HG02973 (cell line): ENCODE measurements around the gene HSD17B2.
"Not testable (repeated sequence)": the region's sequence is repeated elsewhere in the genome, so short reads cannot be mapped to it uniquely, and the experiment has no call there.

Experiments used
- ATAC-seq: cut with Tn5 transposase; IDR thresholded peaks from one replicate; pipeline ENCODE4 v1.9.1; 2021; ENCODE audit warnings: moderate library complexity; ENCODE audit not compliant: unreplicated experiment

HSD17B2 gene

DNA sequence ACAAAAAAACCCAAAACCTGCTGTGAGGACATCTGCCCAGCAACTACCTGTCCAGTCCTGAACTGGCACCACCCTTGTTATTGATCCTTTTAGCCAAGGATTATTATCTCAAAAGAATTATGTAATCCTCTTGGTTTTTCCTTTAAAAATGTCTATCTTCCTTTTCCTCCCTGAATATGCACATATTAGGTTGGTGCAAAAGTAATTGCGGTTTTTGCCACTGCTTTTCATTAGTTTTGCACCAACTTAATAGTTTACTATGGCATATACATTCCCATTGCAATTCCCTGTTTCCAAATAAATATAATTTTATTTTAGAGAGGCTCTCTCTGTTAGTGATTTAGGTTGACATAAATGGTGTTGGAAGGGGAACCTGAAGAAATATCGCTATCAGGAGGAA, 83.7 kb downstream of the HSD17B2 start:
- no peak for ATAC-seq

DNA sequence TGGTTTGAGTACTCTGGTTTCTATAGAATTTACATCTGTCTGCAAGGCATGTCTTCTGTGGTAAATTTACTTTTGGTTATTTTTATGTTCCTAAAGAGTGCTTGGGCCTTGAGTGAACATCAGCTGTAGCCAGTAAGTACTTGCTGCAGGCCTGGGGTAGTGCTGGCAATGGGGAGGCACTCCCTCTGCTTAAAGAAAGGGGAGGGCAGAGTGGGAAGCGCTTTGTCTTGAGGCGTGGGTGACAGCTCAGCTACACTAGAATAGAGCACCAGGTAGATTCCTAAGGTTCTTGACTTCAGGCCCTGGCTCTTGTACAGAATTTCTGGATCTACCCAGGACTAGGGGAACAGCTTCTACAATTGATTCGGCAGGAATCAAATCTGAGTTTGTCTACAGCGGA, 84.4 kb downstream of the HSD17B2 start:
- ATAC-seq, result no peak

DNA sequence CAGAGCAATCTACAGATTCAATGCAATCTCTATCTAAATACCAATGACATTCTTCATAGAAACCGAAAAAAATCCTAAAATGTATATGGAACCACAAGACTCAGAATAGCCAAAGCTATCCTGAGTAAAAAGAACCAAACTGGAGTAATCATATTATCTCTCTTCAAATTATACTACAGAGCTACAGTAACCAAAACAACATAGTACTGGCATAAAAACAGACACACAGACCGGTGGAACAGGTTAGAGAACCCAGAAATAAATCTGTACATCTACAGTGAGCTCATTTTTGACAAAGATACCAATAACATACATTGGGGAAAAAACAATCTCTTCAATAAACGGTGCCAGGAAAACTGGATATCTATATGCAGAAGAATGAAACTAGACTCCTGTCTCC, 89.6 kb downstream of the HSD17B2 start:
- ATAC-seq, result no peak

DNA sequence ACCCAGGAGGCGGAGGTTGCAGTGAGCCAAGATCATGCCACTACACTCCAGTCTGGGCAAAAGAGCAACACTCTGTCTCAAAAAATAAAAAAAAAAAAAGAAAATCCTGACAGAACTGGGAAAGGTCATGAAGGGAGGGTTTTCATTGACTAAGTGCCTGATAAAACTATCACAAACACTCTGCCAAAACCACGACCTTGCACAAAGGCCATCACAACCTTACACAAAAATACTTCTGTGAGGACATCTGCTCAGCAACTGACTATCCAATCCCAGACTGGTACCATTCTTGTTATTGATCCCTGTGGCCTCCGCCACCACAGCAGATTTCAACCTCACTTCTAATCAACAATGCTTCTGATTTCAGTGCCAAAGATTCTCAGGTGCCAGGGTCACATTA, 94.8 kb downstream of the HSD17B2 start:
- no peak for ATAC-seq

DNA sequence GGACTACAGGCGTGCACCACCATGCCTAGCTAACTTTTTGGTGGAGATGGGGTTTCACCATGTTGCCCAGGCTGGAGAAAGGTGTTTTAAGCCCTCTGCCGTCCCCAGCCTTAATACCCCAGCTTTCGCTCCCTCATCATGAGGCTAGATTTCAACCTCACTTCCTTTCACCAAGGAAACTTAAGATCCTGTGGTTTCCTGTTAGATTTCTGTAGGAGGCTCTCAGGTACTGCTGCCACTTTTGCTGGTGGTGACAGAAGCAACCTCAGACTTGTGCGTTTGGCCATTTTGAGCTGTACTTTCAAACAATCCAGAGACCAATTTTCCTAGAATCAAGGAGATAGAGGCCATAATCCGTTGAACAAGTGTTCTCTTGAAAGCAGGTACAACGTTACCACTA, 98.7 kb downstream of the HSD17B2 start:
- ATAC-seq, result no peak

DNA sequence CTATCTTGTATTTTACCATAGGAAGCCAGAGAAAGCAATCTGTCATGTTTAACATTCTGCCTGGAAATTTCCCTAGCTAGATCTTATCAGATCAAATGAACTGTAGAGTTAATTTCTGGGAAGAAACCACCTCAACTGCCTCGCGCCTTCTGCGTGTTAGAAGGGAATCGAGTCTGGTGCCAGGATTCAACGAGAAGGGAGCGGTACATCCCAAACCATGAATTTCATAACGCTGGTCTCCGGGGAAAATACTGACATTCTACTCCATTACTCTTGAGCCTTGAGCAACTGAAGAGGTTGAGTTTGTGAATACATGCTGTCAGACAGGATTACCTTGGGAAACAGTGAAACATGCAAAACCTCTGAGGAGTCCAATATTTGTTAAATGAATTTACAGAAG, 99.8 kb downstream of the HSD17B2 start:
- ATAC-seq, result no peak

DNA sequence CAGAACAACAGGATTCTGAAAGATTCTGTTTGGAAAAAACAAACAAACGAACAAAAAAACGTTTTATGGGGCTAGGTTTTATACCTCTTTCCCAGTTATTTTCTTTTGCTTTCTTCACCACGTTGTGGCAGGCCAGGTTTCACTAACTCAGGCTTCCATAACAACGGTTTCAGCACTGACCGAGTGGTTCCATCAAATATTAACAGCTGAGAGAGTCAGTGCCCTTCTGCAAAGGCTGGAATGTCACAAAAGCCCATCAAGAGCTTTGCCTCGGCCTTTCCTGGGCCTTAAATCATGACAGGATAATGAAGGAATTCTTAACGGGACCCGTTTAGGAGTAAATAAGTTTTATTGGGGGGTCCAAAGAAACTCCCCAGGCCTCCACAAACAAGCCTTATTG, 100.8 kb downstream of the HSD17B2 start:
- no peak for ATAC-seq

DNA sequence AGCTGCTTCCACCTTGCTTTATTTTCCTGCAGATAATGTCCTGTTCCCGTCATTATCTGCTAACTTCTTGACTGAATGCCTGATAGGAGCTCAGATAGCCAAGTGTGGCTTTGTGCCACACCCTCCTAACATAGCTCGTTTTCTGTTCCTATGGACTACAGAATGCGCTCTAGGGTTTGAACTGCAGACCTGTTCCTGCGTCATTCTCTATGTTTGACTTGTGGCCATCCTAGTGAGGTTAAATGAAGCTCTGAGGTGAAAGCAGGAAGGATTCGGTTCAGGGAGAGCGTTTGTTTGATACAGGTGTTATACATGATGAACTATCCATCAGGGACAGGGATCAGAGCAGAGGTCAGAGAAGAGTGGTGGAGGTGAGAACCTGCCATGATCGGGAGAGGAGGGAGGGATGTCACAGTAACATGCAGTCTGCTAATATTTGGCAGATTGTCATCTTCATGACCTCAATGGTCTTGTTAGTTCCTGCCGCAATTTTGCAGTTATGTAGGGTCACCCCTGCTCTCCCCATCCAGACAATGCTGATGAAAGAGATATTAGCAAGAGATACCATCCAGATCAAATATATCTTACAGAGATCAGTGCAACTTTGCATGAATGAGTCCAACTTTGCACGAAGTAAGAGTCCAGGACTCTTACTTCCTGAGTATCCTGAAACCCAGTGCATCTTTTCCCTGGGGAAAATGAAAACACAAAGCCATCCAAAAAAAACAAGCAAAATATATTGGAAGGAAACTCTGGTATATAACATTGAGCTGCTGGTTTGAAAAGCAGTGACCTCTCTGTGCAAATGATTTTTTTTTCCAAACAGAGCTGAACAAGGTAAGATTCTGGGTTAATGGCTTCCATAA, 102.1 kb downstream of the HSD17B2 start:
- no peak for ATAC-seq

DNA sequence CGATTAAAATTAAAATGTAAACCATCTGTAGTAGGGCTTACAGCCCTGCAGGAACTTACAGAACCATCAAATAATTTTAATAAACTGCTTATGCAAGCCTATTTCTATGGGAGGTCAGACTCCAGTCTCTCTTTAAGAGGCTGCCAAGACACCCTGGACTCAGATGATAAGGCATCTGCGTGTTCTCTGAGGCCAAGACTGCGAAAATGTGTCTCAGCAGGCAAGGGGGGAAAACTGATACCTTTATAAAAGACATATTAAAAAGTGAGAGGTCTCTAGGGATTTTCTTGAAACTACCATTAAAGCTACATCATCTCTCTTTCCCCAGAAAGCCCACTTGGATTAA, 102.7 kb downstream of the HSD17B2 start:
- no peak for ATAC-seq

DNA sequence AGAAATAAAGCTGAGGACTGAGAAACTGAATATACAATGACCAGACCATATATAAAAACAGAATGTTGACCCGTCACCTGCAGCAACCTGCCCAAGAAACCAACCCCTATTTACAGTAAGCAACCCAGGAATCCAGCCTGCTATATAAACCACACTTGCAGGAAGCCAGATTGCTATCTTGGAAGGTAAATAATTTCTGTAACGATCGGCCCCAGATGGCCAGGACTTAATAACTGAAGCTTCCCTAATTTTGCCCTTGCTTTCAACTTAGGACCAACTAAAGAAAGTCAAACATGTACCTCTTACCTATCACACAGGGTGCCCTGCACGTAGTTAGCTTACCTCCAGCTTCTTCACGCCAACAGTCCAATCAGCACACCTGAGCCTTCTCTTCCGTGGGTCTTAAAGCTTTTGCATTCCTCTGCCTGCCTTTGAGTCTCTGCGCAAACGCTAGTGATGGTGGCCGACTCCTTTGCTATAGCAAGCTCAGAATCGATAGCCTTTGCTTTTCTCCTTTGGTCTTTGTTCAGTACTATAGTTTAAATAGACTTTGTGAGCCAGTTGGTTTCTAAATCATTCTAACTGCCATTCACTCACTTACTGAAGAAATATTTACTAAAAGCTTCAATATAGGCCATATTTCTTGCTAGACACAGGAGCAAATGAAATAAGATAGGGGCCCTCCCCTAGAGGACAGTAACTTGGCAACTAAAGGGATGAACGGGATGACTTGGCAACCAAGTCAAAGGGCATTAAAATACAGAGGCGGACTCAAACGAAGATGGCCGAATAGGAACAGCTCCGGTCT, 103.6 kb downstream of the HSD17B2 start:
- no peak for ATAC-seq

DNA sequence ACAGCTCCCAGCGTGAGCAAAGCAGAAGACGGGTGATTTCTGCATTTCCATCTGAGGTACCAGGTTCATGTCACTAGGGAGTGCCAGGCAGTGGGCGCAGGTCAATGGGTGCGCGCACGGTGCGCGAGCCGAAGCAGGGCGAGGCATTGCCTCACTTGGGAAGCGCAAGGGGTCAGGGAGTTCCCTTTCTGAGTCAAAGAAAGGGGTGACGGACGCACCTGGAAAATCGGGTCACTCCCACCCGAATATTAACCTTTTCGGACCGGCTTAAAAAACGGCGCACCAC, 104.2 kb downstream of the HSD17B2 start:
- ATAC-seq, result not testable (repeated sequence)

DNA sequence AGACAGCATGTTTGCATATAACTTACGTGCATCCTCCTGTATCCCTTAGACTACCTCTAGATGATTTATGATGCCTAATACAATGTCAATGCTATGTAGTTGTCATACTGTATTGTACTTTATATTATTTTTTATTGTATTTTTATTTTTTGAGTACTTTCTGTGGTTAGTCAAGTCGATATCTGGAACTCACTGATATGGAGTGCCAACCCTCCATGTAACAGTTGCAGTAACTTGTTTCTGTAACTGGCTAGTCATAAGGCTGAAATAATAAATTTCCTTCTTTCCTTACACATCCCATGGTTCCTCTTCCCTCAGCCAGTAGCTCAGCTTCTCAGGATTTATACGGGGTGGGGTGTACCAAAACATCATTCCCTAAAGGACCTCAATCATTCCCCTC, 111.5 kb downstream of the HSD17B2 start:
- ATAC-seq, result no peak

DNA sequence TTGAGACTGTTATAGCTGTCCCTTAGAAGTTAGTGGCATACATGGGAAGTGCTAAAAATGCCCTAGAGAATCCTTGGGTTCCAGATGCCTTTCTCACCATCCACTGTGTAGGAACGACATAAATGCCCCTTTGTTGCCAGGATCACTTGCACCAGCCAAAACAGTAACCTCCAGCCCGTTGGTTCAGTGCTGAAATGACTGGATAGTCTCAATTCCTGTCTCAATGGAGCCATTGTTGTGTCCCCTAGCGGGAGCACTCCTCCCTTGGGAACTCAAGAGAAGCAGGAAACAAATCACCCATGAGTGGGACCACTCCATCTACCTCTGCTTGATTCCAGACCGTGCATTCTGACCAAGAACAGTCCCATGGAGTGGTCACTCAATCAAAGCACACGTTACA, 111.9 kb downstream of the HSD17B2 start:
- no peak for ATAC-seq

DNA sequence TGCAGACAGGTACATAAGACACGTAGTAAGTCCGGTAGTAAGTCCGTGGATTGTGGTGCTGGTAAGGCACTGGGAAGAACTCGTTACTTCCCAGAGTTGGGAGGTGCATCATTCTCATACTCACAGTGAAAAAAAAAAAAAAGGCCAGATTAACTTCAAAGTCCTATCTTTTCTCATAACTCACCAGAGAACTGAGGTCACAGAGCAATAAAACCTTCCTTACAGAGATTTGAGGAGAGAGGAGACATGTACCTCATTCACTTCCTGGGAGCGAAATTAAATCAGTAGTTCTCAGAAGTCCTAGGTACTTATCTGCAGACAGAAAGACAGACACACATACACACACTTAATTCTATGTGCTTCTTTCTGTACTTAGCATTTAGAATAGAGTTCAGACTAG, 112.5 kb downstream of the HSD17B2 start:
- no peak for ATAC-seq
